LNCaP clone FGC (cell line): ENCODE data around the gene ZNF319.

Experiments used
- DNase-seq: peaks from one replicate; pipeline ENCODE4 v3.0.0-alpha.2; 2011; ENCODE audit warnings: low read depth
- H3K4me3 ChIP-seq: 2 replicates; pipeline ENCODE4 v1.5.1; 2011; ENCODE audit warnings: mild to moderate bottlenecking, low read depth, low read length, control low read depth
- TF ChIP-seq, protein P1 (sequence below): IDR thresholded peaks from 2 replicates; pipeline ENCODE4 v1.5.1; 2012; ENCODE audit warnings: mild to moderate bottlenecking; ENCODE audit not compliant: control insufficient read depth, insufficient read depth; ENCODE audit errors: extremely low read depth

Gene ZNF319

DNA sequence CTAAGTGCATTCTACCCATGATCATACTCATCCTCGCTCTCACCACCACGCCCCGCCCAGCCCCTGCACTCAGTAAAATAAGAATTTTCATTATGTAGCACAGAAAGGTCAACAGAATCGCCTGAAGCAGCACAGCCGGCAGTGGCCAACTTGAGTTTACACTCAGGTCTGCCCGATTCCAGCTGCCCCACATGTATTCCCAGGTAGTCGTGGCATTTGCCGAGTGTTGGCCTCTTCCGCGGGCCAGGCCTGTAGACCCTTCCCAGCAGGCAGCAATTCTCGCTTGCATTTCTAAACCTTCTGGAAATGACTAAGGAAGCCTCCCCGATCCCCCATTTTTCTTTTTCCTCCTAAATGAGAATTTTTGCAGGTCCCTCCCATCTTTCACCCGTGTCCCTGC lies 30.2 kb downstream of the ZNF319 start:
- DNase-seq = no peak
- TF ChIP-seq, protein P1, sequence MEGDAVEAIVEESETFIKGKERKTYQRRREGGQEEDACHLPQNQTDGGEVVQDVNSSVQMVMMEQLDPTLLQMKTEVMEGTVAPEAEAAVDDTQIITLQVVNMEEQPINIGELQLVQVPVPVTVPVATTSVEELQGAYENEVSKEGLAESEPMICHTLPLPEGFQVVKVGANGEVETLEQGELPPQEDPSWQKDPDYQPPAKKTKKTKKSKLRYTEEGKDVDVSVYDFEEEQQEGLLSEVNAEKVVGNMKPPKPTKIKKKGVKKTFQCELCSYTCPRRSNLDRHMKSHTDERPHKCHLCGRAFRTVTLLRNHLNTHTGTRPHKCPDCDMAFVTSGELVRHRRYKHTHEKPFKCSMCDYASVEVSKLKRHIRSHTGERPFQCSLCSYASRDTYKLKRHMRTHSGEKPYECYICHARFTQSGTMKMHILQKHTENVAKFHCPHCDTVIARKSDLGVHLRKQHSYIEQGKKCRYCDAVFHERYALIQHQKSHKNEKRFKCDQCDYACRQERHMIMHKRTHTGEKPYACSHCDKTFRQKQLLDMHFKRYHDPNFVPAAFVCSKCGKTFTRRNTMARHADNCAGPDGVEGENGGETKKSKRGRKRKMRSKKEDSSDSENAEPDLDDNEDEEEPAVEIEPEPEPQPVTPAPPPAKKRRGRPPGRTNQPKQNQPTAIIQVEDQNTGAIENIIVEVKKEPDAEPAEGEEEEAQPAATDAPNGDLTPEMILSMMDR = no peak
- no peak overlapping the region for H3K4me3 ChIP-seq

- no peak overlapping the region for H3K4me3 ChIP-seq
- TF ChIP-seq, protein P1 = no peak
- no peak for DNase-seq
Observed at GRCh38 chr16:57969451-57970123, 30.9 kb downstream of the ZNF319 start.

DNA sequence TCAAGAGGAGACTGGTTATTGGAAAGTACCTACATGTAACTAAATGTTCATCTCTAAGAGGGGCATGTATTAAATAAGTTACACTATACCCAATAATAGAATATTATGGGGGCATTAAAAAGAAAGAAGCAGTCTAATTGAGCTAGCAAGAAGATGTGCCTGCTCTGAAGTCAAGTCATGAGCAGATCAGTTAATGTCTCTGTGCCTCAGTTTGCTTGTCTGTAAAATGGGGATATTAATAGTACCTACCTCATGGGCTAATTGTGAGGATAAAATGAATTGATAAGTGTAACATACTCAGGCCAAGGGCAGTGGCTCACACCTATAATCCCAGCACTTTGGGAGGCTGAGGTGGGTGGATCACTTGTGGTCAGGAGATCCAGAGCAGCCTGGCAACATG lies 32.6 kb downstream of the ZNF319 start:
- DNase-seq = no peak
- H3K4me3 ChIP-seq = no peak overlapping the region
- TF ChIP-seq, protein P1 = no peak

DNA sequence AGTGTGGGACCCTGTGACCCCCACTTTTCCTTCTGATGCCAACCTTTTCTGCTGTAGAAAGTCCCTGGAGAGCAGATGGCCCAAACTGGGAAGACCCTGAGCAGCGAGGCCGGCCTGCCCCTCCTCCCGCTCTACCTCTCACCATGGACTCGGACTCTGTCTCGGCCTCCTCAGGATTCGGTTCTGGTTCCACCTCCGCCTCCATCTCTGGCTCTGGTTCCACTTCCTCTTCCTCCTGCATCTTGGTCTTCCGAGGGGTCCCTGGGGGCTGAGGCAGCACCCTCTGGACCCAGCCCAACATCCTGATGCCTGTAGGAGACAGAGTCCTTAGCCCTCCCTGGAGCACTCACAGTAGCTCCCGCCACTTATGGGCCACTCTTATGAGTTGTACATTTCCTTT lies 33.5 kb downstream of the ZNF319 start:
- H3K4me3 ChIP-seq = no peak overlapping the region
- TF ChIP-seq, protein P1 = no peak
- DNase-seq = no peak

- H3K4me3 ChIP-seq = no peak overlapping the region
- DNase-seq = no peak
- TF ChIP-seq, protein P1 = no peak
Observed at GRCh38 chr16:57966204-57966771, 34.2 kb downstream of the ZNF319 start.

DNA sequence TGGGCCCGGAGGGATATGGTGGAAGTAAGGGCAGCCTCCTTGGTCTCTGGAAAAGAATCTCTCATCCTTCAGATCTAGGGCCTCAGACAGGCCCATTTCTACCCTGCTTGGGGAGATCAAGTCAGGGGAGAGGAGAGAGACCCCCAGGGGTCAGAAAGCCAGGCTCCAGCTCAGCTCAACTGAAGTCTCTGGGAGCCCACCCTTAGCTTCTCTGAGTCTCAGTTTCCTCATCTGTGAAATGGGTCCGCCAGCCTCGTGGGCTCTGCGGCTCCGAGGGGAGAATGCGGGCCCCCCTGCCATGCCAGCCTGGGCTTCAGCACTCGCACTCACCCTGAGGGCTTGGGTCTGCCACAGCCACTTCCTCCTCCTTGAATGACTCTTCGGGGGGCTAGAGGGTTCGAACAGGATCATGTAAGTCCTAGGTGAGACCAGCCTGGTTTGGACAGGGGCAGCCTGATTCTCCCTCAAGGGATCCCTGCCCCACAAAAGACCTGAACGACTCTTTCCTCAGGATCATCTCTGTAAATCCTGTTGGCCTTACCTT lies 36.2 kb downstream of the ZNF319 start:
- DNase-seq = no peak
- TF ChIP-seq, protein P1 = no peak
- H3K4me3 ChIP-seq = no peak overlapping the region
